Activated CD4-positive, alpha-beta T cell treated with anti-CD3 and anti-CD28 coated beads, Interleukin-2, amount 50 U/mL, for 48 hours (primary cell): ENCODE data around the gene SLC24A5.

ENCODE experiments used
- DNase-seq, 2 experiments: peaks; one replicate each; pipeline ENCODE4 v3.0.0-alpha.2; 2020

The SLC24A5 gene

GRCh38 chr15:48120745-48121144 is at the start of gene SLC24A5:
SLC24A5 (plus strand) TSS chr15:48120990; CDS start chr15:48121045, 55 bp downstream.
- DNase-seq = no peak

GRCh38 chr15:48072941-48073340 is 47.8 kb upstream of the SLC24A5 start:
- DNase-seq = no peak

GRCh38 chr15:48073881-48074280 is 46.9 kb upstream of the SLC24A5 start:
- DNase-seq = no peak

GRCh38 chr15:48076454-48076853 is 44.3 kb upstream of the SLC24A5 start:
- DNase-seq = no peak

GRCh38 chr15:48077616-48078184 is 43.1 kb upstream of the SLC24A5 start:
- no peak for DNase-seq

GRCh38 chr15:48084759-48085590 is 35.8 kb upstream of the SLC24A5 start:
- DNase-seq = no peak

- no peak for DNase-seq
Observed at GRCh38 chr15:48085591-48085930, 35.2 kb upstream of the SLC24A5 start.

GRCh38 chr15:48086133-48086532 is 34.7 kb upstream of the SLC24A5 start:
- no peak for DNase-seq

- DNase-seq = no peak
Observed at GRCh38 chr15:48086576-48086975, 34.2 kb upstream of the SLC24A5 start.

GRCh38 chr15:48087844-48088243 is 32.9 kb upstream of the SLC24A5 start:
- DNase-seq = no peak

- no peak for DNase-seq
Observed at GRCh38 chr15:48089702-48090101, 31.1 kb upstream of the SLC24A5 start.

GRCh38 chr15:48090115-48090514 is 30.7 kb upstream of the SLC24A5 start:
- no peak for DNase-seq

GRCh38 chr15:48090666-48091065 is 30.1 kb upstream of the SLC24A5 start:
- DNase-seq = no peak

GRCh38 chr15:48091522-48091921 is 29.3 kb upstream of the SLC24A5 start:
- DNase-seq = no peak

GRCh38 chr15:48096355-48096786 is 24.4 kb upstream of the SLC24A5 start:
- DNase-seq = no peak

GRCh38 chr15:48096813-48097212 is 24.0 kb upstream of the SLC24A5 start:
- no peak for DNase-seq

- DNase-seq = no peak
Observed at GRCh38 chr15:48097264-48097663, 23.5 kb upstream of the SLC24A5 start.

- DNase-seq = no peak
Observed at GRCh38 chr15:48101376-48101961, 19.3 kb upstream of the SLC24A5 start.

GRCh38 chr15:48102167-48102566 is 18.6 kb upstream of the SLC24A5 start:
- no peak for DNase-seq

GRCh38 chr15:48103647-48104046 is 17.1 kb upstream of the SLC24A5 start:
- no peak for DNase-seq

- DNase-seq = no peak
Observed at GRCh38 chr15:48105936-48106335, 14.9 kb upstream of the SLC24A5 start.

GRCh38 chr15:48109212-48109611 is 11.6 kb upstream of the SLC24A5 start:
- no peak for DNase-seq

GRCh38 chr15:48109856-48110531 is 10.8 kb upstream of the SLC24A5 start:
- no peak for DNase-seq

- peak in 1 of 2 experiments; percentile 15 for DNase-seq
Observed at GRCh38 chr15:48112242-48112641, 8.5 kb upstream of the SLC24A5 start.
